Testis (tissue), 3 donors: ENCODE results near the gene LY6G6C. TPM values are rescaled to one million over a fixed set of nuclear protein-coding genes. Genes with fewer than 3 reads are reported as not detected.

ENCODE experiments used
- DNase-seq: peaks from one replicate; pipeline ENCODE4 v3.0.0-alpha.2; 2019
- H3K27ac ChIP-seq, 2 donors: fragments of 200-600 bp; sonication (generic); one replicate each; pipeline ENCODE4 v1.5.1; 2019
- H3K27me3 ChIP-seq: fragments of 200-600 bp; sonication (generic); one replicate; pipeline ENCODE4 v1.5.1; 2019
- H3K36me3 ChIP-seq: fragments of 200-600 bp; sonication (generic); one replicate; pipeline ENCODE4 v1.5.1; 2017; ENCODE audit warnings: low read depth; ENCODE audit errors: missing control alignments
- H3K4me1 ChIP-seq: fragments of 200-600 bp; sonication (generic); one replicate; pipeline ENCODE4 v1.5.1; 2019
- H3K4me3 ChIP-seq, 2 donors: fragments of 200-600 bp; sonication (generic); one replicate each; pipeline ENCODE4 v1.5.1; 2017 to 2019
- H3K9me3 ChIP-seq: fragments of 200-600 bp; sonication (generic); one replicate; pipeline ENCODE4 v1.5.1; 2017
- CTCF ChIP-seq, 3 experiments: fragments of 450-650 bp in 2 of 3; fragments of 200-600 bp in 1 of 3; sonication (generic) in 1 of 3; IDR thresholded peaks; one replicate each; pipeline ENCODE4 v1.5.1; 2016 to 2019; ENCODE audit warnings: antibody characterized with exemption in 3 of 3, mild to moderate bottlenecking in 2 of 3, moderate library complexity in 1 of 3
- POLR2A ChIP-seq: fragments of 450-650 bp; IDR thresholded peaks from one replicate; pipeline ENCODE4 v1.6.1; 2017; ENCODE audit warnings: antibody characterized with exemption, mild to moderate bottlenecking, moderate library complexity
- WGBS, 2 donors: methylation state at CpG; one replicate each; pipeline ENCODE4 v1.1.5; 2018; 5-methylcytosine and 5-hydroxymethylcytosine counted together
- intact Hi-C: fragments of 100-400 bp; cut with DNase I; formaldehyde crosslinking; loops from one replicate; pipeline ENCODE4 v1.15.1; 2023; ENCODE audit warnings: low total_unique reads
- polyA plus RNA-seq: library from polyadenylated mRNA; stranded (reverse); fragments of 350-450 nt; fragmentation: Illumina TruSeq; extraction: RNeasy Lipid Tissue Mini Kit (QIAGEN cat#74804); gene quantifications from one replicate; pipeline ENCODE4 v1.2.3, GENCODE V29; 2014; ENCODE audit warnings: low read depth, low replicate concordance; ENCODE audit not compliant: insufficient read depth
- total RNA-seq, 2 donors: library from RNA; depleted of rRNA; stranded (reverse); fragments of >200 nt; gene quantifications; one replicate each; pipeline ENCODE4 v1.2.3, GENCODE V29; 2016

The LY6G6C gene
- total and polyA plus RNA-seq, 3 donors from 2014 or later: 0.39 to 1.4 TPM; not detected in 1

GRCh38 chr6:31687860-31688693, 33.5 kb downstream of the LY6G6C start:
- H3K27me3 ChIP-seq: no peaks in the 10 kb centered on the region
- H3K4me1 ChIP-seq: peaks cover 4% of the 10 kb centered on the region
- WGBS, 2 donors: 81 to 95% methylated on average over 10 to 14 of the region's 14 CpGs
- DNase-seq: no peak
- no peak overlapping the region for H3K27ac ChIP-seq
- TF ChIP-seq POLR2A: no peak
- H3K36me3 ChIP-seq: no peaks in the 10 kb centered on the region
- H3K4me3 ChIP-seq: no peak overlapping the region
- intact Hi-C loops: no loop called here
- H3K9me3 ChIP-seq: no peaks in the 10 kb centered on the region

- Histone ChIP-seq H3K4me3 (no peak overlapping the region), H3K27me3 (no peaks in the 10 kb centered on the region), H3K27ac (no peak overlapping the region), H3K9me3 (no peaks in the 10 kb centered on the region), H3K4me1 (peaks cover 4% of the 10 kb centered on the region), H3K36me3 (no peaks in the 10 kb centered on the region)
- TF ChIP-seq CTCF (IDR thresholded peaks at IDR 0.05) (no peak), POLR2A (no peak)
- WGBS, 2 donors: 81 to 91% methylated on average over 4 to 8 of the region's 8 CpGs
- no peak for DNase-seq
- intact Hi-C loops: no loop called here
These were observed 34.2 kb downstream of the LY6G6C start for GRCh38 chr6:31687321-31687720.

DNA sequence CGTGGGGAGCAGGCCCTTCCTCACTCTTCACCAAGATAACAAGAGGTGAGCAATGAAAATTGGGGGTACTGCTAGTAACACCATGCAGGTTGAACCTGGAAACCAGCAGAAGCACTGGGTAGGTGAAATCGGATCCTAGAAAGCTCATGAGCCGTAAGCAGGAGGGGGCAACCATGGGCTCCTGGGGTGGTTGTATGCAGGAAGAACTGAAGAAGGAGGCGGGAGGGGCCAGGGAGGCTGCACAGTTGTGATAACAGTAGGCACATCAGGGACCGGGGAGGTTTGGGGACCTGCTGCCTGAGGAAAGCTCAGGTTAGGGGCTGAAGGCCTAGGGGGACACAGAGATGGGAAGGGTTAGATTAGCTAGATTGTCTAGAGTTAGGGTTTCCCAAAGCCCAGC, 35.1 kb downstream of the LY6G6C start:
- Histone ChIP-seq H3K4me1 (peaks cover 9% of the 10 kb centered on the region), H3K27ac (no peak overlapping the region), H3K36me3 (no peaks in the 10 kb centered on the region), H3K4me3 (no peak overlapping the region), H3K27me3 (no peaks in the 10 kb centered on the region), H3K9me3 (no peaks in the 10 kb centered on the region)
- DNase-seq: no peak
- intact Hi-C loops: no loop called here
- WGBS, 2 donors: 67 to 84% methylated on average over 5 of the region's 5 CpGs
- TF ChIP-seq CTCF (IDR thresholded peaks at IDR 0.05) (no peak), POLR2A (no peak)

- Histone ChIP-seq H3K9me3 (no peaks in the 10 kb centered on the region), H3K27me3 (no peaks in the 10 kb centered on the region), H3K4me1 (peaks cover 12% of the 10 kb centered on the region), H3K4me3 (peak overlapping the region; percentile 4 to 51), H3K27ac (no peak overlapping the region), H3K36me3 (no peaks in the 10 kb centered on the region)
- 53 to 66% methylated on average over 11 to 13 of the region's 13 CpGs for WGBS, 2 donors
- intact Hi-C loops: loop anchor here (5.0 kb wide), 1 partner anchor 149 kb away; no protein-coding TSS in a partner anchor
- TF ChIP-seq POLR2A (no peak), CTCF (IDR thresholded peaks at IDR 0.05) (no peak)
- no peak for DNase-seq
These were observed 38.0 kb downstream of the LY6G6C start for GRCh38 chr6:31683591-31683990.

DNA sequence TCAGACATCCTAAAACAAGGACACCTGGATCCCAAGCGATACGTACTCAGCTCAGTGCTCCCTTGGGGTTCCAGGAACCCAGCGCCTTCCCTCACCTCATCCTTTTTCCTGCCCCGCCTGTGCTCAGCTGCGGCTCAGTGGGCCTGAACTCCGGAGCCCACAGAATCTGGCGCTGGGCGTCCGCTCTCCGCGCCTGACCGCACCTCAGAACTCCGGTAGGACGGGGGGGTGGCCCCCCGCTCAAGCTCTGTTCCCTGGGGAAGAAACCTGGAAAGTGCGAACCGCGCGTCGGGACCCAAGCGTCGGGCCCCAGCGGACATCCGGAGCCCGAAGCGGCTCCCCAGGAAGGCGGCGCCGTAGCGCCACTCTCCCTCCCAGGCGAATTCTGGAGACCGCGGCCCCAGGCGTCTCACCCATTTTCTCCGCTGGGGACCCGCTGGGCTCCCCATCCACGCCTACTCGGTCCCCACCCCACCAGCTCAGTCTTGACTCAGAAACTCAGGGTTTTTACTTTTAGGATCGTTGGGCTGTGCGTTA, 40.3 kb downstream of the LY6G6C start:
- peaks cover 12% of the 10 kb centered on the region for H3K4me1 ChIP-seq
- peak overlapping the region; percentile 47 to 62 for H3K4me3 ChIP-seq
- H3K9me3 ChIP-seq: no peaks in the 10 kb centered on the region
- no peaks in the 10 kb centered on the region for H3K36me3 ChIP-seq
- H3K27ac ChIP-seq: peak overlapping the region in 1 of 2 donors; percentile 61
- peak; percentile 43 for DNase-seq
- TF ChIP-seq POLR2A (no peak), CTCF (IDR thresholded peaks at IDR 0.05) (no peak)
- H3K27me3 ChIP-seq: no peaks in the 10 kb centered on the region
- 0 to 1% methylated on average over 14 to 40 of the region's 40 CpGs for WGBS, 2 donors
- intact Hi-C loops: loop anchor here (5.0 kb wide), 1 partner anchor 151 kb away; no protein-coding TSS in a partner anchor
